ENCODE data around the gene FTH1. TPM values are rescaled to one million over a fixed set of nuclear protein-coding genes. Genes with fewer than 3 reads are reported as not detected.

FTH1 gene
- total RNA-seq, 1 experiment from 2014 or later, result 3,345 TPM

DNA sequence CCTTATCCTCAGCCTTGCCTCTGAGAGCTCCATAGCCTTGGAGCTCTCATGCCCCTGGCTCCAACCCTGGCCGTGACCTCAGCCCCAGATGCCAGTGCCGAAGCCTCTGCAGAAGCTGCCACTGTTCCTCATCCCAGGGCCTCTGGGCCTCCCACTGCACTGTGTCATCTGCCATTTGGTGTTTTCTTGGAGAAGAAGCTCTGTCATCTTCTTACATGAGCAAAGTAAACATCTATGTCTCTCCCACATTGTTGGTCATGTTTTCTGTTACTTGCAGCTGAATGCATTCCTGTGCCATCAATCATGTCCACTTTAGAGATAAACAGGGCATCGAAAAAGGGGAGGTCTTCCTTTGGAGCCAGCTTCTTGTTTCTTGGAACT lies 45.0 kb upstream of the FTH1 start (continued):
- TF ChIP-seq, protein P1, sequence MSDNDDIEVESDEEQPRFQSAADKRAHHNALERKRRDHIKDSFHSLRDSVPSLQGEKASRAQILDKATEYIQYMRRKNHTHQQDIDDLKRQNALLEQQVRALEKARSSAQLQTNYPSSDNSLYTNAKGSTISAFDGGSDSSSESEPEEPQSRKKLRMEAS (IDR thresholded peaks at IDR 0.05), result no peak
- TF ChIP-seq EZH2phosphoT487 (IDR thresholded peaks at IDR 0.05; ENCODE audit: borderline replicate concordance), result no peak
- TF ChIP-seq TCF7L2 (IDR thresholded peaks at IDR 0.05; ENCODE audit: borderline replicate concordance, extremely low read depth, insufficient read depth, insufficient read length), result no peak

DNA sequence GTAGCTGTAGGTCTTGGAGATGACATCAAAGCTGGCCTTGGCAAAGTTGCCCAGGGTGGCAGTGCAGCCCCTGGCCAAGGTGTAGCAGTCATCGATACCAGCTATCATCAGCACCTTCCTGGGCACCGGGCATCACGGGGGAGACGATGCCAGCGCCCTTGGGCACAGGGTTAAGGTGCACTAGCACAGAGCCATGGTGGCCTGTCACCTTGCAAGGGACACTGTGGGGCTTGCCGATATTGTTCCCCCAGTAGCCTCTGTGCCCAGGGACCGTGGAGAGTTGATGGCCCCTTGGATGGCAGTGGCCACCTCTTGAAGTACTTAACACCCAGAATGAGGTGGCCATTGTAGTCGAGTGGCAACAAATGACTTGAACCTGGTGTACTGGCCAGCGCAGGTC lies 44.4 kb upstream of the FTH1 start:
- POLR2A ChIA-PET, result interaction anchor here (1.0 to 1.7 kb wide), 2 partner anchors 44 to 62 kb away, joined by 3 to 6 read pairs; partner anchors contain the start of genes BEST1 and FTH1
- Histone ChIP-seq H3K36me3 (ENCODE audit: control insufficient read depth in 1 of 2, insufficient read depth in 2 of 2, low read length in 2 of 2) (no peaks in the 10 kb centered on the region), H3K27me3 (ENCODE audit: insufficient read depth, low read length) (no peaks in the 10 kb centered on the region), H2AFZ (ENCODE audit: low read depth, low read length, poor library complexity, severe bottlenecking) (no peak overlapping the region), H3K9ac (ENCODE audit: low read length) (no peak overlapping the region), H3K27ac (ENCODE audit: low read depth, low read length) (no peak overlapping the region), H3K4me1 (ENCODE audit: control insufficient read depth in 1 of 2, insufficient read depth in 2 of 2, low read length in 2 of 2) (peaks cover 17 to 20% of the 10 kb centered on the region in 2 experiments), H3K4me3 (replicated peaks in 1 of 2; ENCODE audit: low read depth in 1 of 2, low read length in 2 of 2) (no peak overlapping the region), H4K20me1 (ENCODE audit: insufficient read depth) (no peaks in the 10 kb centered on the region), H3K4me2 (ENCODE audit: low read length) (no peak overlapping the region), H3K9me3 (ENCODE audit: control insufficient read depth in 1 of 2, insufficient read depth in 1 of 2, low read depth in 1 of 2, low read length in 2 of 2) (no peaks in the 10 kb centered on the region), H3K9me2 (ENCODE audit: insufficient read depth) (no peaks in the 10 kb centered on the region), H3K79me2 (ENCODE audit: insufficient read depth, low read length) (no peaks in the 10 kb centered on the region)
- intact Hi-C loops (cut with micrococcal nuclease), result no loop called here
- ATAC-seq (no peak), DNase-seq (ENCODE audit: low read depth, low spot score) (no peak)
- RAD21 ChIA-PET (ENCODE audit: low non-redundant PET in 1 of 2, low total read pairs in 2 of 2, uncharacterized antibody in 2 of 2, unreplicated experiment in 2 of 2), result interaction anchor here in 1 of 2 experiments (0.7 kb wide), 1 partner anchor 64 kb away, joined by 3 read pairs; no protein-coding TSS in a partner anchor
- TF ChIP-seq ZNF274 (IDR thresholded peaks at IDR 0.05; ENCODE audit: low read depth, low read length) (no peak), CBX3 (IDR thresholded peaks at IDR 0.05; ENCODE audit: low read depth) (no peak), JUND (IDR thresholded peaks at IDR 0.05) (no peak), TCF7L2 (IDR thresholded peaks at IDR 0.05; ENCODE audit: borderline replicate concordance, extremely low read depth, insufficient read depth, insufficient read length) (no peak), RAD21 (IDR thresholded peaks at IDR 0.05; ENCODE audit: low read depth) (no peak), ZFX (IDR thresholded peaks at IDR 0.05) (no peak), SP1 (IDR thresholded peaks at IDR 0.05; ENCODE audit: low read depth) (no peak), POLR2A (IDR thresholded peaks at IDR 0.05; ENCODE audit: borderline replicate concordance, extremely low read depth, insufficient read depth, insufficient read length) (no peak), SRF (IDR thresholded peaks at IDR 0.05; ENCODE audit: low read depth) (no peak)
- TF ChIP-seq, protein P2, sequence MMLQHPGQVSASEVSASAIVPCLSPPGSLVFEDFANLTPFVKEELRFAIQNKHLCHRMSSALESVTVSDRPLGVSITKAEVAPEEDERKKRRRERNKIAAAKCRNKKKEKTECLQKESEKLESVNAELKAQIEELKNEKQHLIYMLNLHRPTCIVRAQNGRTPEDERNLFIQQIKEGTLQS (IDR thresholded peaks at IDR 0.05), result no peak
- TF ChIP-seq, protein P1 (IDR thresholded peaks at IDR 0.05), result no peak
- TF ChIP-seq, protein P3, sequence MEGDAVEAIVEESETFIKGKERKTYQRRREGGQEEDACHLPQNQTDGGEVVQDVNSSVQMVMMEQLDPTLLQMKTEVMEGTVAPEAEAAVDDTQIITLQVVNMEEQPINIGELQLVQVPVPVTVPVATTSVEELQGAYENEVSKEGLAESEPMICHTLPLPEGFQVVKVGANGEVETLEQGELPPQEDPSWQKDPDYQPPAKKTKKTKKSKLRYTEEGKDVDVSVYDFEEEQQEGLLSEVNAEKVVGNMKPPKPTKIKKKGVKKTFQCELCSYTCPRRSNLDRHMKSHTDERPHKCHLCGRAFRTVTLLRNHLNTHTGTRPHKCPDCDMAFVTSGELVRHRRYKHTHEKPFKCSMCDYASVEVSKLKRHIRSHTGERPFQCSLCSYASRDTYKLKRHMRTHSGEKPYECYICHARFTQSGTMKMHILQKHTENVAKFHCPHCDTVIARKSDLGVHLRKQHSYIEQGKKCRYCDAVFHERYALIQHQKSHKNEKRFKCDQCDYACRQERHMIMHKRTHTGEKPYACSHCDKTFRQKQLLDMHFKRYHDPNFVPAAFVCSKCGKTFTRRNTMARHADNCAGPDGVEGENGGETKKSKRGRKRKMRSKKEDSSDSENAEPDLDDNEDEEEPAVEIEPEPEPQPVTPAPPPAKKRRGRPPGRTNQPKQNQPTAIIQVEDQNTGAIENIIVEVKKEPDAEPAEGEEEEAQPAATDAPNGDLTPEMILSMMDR (IDR thresholded peaks at IDR 0.05 in 2 of 3, conservative IDR thresholded peaks at IDR 0.05 in 1 of 3; ENCODE audit: borderline replicate concordance in 1 of 3, insufficient read depth in 1 of 3, low read depth in 2 of 3, low read length in 2 of 3), result no peak
- CTCF ChIA-PET, result interaction anchor here (1.0 kb wide), 1 partner anchor 113 kb away, joined by 3 read pairs; no protein-coding TSS in a partner anchor
- BruUV-seq (replicated peaks), result no TSS peak
